HG03342 (cell line): ENCODE results near the gene WDR43.

Experiments
- ATAC-seq: cut with Tn5 transposase; IDR thresholded peaks from one replicate; pipeline ENCODE4 v1.9.1; 2021; ENCODE audit warnings: mild to moderate bottlenecking, moderate library complexity; ENCODE audit not compliant: unreplicated experiment

The WDR43 gene

DNA sequence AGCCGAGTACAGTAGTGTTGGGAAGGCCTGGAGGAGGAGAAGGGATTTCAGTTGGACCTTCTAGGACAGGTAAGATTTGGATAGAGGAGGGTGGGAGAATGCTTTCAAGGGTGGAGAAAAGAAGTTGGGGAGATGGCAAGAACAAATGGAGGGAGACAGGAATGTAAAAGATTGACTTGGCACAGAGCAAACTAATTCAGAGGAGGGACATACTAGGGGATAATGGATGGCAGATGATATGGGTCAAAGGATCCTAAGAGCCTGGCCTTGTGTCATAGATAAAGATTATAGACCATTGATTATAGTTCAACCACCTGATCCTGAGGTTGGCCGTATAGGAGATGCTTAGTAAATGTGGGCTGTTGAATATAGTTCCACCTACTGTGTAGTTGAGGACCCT, 12.4 kb downstream of the WDR43 start:
- no peak for ATAC-seq

DNA sequence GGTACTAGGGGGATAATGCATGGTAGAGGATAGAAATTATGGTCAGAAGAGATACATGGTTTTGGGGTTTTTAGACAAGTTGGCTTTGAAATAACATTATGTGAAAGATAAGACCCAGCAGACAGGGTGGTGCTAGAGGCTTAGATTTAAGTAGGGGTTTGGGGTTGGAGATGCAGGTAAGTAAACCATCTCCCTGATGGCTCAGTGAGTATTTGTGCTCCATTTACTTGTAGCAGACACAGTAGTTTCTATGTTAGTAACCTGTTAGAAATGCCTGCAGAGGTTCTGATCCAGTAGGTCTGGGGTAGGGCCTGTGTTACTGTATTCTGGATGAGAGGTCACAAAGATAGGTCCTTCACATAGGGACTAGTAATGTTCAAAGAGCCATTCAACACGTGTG, 13.7 kb downstream of the WDR43 start:
- no peak for ATAC-seq

DNA sequence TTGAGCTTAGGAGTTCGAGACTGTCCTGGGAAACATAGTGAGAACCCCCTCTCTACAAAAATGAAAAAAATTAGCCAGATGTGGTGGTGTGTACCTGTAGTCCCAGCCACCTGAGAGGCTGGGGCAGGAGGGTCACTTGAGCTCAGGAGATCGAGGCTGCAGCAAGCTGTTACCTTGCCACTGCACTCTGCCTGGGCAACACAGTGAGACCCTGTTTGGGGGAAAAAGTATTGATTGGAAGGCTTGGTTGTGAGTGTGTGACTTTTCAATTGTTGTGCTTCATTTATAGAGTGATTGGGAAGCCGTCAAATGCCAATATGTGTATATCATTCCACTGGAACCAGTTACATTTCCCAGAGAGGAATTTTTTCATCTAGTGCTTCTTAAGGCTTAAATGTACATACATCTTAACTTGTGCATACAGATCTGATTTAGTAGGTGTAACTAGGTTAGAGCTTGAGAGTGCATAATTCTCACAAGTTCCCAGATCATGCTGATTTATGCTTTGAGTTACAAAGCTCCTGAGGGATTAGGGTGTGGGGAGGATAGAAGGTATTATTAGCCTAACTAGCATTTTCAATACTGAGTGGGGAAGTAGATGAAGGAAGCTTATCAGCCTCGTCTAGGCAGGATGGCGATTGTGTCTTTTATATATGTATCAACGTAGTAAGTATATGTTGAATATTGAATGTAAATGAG, 15.3 kb downstream of the WDR43 start:
- ATAC-seq = no peak

DNA sequence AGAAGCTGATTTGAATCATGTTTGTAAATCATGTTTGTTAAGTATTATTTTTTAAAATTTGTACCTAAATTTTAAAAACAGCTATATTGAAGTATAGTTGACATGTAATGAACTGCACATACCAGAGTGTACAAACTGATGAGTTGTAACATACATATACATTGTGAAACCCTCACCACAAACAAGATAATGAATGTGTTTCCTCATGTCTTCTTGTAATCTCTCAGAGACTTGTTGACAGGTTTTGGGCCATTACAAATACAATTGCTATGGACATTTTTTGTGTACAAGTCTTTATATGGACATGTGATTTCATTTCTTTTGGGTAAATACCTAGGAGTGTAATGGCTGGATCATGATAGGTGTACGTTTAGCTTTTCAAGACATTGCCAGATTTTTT, 21.5 kb downstream of the WDR43 start:
- ATAC-seq = no peak

DNA sequence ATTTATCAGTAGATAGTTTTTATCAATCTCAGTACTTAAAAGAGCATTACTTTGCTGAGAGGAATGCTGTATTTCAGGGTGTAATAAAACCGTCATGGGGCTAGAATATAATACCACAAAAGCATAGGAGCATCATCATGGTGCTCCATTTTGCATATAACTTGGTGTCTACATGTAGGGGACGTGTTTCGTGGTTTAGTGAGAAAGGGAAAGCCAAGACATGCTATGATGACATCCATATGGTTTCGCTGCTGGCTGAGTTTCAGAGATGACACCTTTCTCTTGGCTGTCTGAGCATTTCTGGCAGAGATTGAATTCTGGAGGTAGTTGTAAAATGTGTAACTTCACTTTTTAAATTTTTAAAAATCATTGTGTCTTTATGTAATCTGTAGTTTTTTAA, 32.4 kb downstream of the WDR43 start:
- ATAC-seq = no peak

DNA sequence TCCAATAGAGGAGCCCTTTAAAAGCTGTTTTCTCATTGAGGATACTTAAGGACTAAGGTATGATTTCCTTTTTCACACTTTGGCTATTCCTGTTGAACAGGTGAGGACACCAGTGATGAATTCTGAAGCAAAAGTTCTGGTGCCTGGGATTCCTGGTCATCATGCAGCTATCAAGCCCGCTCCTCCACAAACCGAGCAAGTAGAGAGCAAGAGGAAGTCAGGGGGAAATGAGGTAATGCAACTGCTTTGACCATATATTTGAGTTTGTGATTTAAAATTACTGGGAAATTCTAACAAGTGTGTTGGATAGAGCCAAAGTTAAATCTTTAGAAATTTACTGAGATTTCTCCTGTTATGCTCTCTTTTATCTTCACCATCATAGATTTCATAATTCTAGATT, 33.0 kb downstream of the WDR43 start:
- no peak for ATAC-seq

DNA sequence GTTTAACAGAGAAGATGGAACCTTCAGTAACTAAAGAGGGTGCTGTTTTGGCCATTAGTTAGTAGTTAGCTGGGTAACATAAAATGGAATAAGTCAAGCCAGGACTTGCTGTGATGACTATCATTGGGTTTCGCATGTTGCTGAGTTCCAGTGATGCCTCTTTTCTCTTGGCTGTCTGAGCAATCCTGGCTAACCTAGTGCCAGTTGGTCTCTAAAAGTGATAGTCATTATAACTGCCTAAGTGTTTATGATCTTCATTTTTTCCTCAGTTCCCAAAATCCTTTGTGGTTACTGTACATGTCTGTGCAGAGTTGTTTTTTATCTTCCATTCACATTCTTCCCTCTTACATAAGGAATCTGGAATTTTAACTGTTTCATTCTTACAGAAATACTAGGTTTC, 33.4 kb downstream of the WDR43 start:
- ATAC-seq = no peak

DNA sequence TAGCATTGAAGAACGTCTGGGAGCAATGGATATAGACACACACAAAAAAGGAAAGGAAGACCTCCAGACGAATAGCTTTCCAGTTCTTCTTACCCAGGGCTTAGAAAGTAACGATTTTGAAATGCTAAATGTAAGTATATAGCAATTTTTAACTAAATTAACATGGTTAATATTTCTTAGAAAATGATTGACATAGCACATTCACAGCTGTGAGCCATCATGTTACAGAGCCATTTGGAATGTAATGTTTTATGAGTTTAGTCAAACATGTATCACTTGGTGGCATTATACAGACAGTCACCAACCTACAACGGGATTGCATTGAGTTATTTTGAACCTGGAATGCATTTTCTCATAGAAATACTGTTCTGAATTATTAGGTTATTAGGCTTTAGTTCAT, 35.1 kb downstream of the WDR43 start:
- ATAC-seq = no peak

DNA sequence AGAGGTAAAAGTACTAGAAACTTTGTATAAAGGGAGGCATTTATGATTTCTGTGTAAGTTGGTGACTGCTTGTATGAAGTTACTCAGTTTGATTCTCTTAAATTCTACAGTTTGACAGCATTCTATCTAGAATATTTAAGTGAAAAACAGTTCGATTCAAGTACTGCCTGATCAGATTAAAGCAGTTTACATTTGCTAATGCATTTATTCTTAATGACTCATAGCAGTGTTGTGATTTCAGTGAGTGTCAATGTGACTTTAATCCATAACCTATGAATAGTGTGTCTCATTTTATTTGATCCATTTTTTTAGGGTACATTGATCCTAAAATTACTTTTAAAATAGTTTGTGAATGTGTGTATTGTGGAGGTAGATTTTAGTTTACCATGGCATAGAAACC, 35.7 kb downstream of the WDR43 start:
- no peak for ATAC-seq

DNA sequence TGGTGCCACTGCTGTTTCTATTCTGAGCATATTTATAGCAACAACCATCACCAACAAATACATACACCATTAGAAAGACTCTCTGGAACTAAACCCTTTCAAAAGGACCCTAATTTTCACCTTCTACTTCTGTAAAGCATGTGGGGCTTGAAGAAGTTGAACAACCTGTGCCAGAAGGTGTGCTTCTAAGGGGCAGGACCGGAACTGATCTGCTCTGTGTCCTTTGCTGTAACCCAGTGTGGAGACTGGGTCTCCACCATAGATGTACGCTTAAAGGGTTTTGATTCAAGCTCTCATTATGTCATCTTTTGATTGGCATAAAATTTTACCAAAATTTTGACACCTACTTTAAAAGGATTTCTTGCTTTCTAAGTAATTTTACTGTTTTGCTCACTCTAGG, 40.3 kb downstream of the WDR43 start:
- no peak for ATAC-seq

DNA sequence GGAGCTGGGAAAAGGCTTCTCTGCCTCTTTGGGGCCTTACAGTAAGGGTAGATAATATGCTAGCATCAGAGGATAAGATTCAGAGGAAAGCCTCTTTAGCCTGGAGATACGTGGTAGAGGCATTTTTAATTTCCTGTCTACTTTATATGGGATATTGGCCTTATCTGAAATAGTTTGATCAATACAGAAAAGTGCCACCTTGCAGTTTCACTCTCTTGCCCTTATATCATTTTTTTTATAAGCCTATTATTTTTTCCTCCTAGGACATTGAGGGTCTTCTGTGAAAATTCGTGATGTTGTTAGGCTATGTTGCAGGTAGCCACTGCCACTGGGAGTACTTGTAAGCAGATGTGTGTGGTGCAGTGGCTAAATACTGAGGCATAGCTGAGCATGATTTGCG, 46.5 kb downstream of the WDR43 start:
- ATAC-seq = no peak

DNA sequence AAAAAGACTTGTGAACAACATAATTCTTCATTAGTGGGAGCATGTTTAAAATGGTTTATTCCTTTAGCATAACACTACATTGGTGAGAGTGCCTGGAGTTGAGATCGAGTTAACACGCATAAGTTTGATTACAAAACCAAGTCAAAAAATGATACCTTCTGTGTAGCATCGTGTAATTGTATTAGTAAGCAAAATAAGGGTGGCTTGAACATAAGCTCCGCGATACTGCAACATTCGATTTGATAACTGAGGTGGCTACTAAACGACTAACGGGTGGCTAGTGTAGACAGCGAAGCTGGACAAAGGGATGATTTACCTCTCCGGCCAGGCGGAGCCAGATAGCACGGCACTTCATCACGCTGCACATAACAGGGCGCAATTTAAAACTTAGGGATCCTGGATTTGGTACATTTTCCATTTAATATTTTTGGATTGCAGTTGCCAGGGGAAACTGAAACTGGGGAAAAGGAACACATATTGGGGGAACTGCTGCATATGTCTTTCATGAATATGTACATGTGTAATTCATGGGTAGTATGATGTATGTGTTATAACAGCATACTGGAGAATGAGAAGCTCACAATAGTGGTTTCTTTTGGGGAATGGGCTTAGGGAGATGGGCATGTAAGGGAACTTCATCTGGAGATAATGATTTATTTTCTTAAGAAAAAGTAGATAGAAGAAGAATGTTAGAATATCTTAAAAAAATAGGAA, 50.2 kb downstream of the WDR43 start:
- no peak for ATAC-seq

DNA sequence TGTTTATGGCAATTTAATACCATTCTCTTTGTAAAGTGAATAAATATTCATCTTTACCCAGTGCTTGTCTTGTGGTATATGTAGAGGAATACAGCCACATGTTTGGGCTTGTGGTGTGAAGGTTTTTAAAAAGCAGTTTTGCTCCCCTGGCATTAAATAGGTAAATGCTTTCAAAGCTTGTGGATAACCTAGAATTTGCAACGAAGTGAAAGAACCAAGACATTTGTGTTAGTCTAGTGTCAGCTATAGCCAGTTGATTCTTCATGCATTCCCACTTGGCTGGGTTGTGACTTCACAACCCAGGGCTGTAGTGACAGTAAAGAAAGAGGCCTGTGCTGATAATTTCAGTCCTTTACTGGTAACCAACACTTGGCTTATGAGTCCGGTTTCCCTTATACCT, 53.7 kb downstream of the WDR43 start:
- no peak for ATAC-seq

DNA sequence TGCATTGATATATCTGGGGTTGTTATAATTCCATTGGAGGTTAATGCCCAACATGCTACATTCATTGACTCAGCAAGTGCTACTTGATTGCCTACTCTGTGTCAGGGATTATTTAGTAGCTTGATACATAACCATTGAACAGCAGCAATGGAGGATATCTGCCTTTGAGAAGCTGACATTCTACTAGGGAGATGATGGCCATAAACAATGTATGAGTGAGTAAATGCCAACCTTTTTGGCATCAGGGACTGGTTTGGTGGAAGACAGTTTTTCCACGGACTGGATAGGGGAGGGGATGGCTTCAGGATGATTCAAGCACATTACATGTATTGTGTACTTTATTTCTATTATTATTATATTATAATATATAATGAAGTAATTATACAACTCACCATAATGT, 54.7 kb downstream of the WDR43 start:
- no peak for ATAC-seq

DNA sequence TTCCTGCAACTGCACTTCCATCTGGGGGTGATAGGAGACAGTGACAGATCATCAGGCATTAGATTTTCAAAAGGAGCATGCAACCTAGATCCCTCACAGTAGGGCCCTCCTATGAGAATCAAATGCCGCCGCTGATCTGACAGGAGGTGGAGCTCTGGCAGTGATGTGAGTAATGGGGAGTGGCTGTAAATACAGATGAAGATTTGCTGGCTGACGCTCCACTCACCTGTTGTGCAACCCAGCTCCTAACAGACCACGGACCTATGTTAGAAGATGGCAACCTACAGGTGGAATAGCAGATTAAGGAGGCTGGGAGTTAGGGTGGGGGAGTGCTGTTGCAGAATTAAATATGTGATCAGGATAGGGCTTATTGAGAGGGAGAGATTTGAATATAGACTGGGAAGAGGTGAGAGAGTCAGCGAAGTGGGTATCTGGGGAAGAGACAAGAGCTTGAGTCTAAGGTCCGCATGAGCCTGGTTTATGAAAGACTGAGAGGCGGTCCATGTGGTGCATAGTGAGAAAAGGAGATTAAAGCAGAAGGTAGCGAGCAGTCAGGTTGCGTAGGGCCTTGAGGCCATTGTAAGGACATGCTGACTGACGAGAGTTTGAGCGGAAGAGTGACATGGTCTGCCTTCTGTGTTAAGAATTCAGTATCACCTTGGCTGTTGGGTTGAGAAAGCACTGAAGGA, 55.3 kb downstream of the WDR43 start:
- ATAC-seq = no peak

DNA sequence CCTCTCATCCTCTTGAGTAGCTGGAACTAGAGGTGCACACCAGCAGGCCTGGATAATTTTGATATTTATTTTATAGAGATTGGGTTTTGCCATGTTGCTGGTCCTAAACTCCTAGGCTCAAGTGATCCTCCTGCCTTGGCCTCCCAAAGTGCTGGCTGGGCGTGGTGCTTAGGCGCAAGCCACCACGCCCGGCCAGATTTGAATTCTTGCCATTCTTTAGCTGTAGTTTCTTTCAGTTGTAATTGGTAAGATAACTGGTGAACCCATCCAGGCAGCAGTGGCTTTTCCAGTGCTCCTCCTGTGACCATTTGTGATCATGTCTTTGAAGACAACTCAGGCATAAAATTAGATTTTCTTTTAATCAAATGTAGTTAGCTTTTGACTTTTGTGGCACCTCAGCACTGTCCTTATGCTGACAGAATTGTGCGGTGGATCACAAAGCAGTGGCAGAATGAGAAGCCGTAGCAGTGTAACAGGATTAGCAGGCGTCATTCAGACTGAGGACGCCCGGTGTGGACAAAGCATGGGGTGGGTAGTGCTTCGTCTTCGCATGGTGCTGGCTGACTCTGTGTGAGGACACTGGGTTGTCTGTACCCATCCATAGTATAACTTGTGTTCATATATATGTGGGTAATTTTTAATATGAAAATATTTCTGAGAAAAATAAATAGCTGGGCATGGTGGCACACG, 56.6 kb downstream of the WDR43 start:
- ATAC-seq = no peak

DNA sequence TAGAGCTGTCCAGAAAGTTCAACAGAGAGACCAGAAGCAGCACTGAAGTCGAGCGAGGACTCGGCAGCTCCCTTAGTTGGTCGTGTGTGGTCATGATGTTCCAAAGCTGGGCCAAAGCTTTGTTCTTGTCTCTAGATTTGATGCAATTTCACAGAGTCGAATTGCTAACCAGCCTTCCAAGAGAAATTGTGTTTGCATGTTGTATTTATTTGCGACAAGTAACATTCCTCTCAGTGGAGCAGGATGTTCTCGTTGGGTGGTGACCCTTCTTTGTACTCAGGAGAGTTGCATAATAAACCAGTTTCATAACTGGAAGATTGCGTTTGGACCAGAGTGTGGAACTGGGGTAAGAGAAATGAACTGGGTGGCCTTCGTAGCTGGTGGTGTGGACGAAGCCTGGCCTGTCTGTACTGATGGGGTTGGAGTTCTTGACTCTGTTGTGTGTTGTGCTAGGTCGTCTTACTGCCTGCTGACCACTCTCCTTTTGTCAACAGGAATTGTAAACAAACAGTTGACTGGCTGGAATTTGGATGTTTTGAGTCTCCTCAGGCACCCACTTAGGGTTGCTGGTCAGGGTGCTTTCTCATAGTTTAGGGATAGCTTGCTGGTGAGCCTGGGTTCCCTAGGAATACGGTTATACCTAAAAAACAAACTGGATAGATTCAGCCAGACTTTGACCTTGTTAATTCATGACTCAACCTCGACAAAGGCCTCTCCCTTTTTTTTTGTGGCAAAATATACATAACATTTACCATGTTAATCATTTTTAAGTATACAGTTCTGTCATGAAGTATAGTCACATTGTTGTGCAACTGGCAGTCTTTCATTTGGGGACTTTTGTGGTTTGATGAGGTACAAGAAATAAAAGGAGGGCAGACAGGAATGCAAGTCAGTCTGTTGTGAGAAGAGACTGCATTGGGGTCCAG, 57.7 kb downstream of the WDR43 start:
- no peak for ATAC-seq

DNA sequence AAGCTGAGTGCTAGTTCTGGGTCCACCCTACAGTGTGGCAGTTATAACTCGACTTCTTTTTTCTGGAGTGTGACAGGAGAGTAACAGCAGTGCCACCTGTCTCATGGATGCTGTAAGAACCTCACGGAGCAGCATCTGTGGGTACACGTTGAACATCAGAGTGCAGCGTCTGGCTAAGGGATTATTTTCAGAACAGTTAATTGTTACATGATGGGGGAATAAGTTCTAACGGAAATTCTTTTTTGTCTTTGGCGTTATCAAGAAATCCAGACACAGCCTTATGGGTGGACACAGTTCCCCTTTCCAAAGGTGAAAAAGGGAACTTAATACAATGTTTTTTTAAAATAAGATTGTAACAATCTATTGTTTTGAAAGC, 58.4 kb downstream of the WDR43 start:
- no peak for ATAC-seq

DNA sequence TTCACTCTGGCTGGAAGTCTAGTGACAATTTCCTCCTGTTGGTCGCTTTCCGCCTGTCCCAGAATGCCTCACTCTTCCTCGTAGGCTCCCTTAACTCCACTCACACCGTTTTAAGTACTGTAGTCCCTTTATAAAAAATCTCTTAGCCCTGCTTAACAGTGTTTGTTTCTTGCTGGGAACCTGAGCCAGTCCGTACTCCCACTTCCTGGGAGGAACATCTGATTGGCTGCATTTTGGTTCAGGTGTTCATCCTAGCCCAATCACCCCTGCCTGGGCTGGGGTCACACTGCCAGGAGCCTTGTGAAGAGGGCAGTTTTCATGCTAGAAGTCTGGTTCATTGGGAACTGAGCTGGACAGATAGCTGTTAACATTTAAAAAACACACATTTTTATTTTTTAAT, 61.0 kb downstream of the WDR43 start:
- no peak for ATAC-seq

DNA sequence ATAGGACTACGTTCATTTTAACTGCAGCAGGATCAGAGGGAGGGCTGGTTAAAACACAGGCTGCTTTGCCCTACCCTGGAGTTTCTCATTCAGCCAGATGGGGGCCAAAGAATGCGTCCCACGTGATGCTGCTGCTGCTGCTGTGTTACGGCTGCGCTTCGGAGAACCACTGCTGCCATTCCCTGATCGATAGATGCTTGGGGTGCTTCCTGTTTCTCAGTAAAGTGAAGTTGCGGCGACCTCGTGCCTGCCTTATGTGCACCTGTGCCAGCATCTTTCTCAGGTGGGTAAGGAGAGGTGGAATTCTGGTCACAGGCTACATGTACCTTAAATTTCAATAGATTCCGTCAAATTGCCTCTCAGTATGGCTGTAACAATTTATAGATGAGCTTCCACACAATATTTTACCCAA, 62.0 kb downstream of the WDR43 start:
- peak; percentile 59 for ATAC-seq

DNA sequence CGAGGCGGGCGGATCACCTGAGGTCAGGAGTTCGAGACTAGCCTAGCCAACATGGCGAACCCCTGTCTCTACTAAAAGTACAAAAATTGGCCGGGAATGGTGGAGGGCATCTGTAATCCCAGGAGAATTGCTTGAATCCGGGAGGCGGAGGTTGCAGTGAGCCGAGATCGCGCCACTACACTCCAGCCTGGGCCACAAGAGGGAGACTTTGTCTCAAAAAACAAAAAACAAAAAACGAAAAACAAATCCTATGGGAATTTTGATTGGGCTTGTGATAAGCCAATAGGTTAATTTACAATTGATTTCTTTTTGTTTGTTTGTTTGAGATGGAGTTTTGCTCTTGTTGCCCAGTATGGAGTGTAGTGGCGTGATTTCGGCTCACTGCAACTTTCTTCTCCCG, 62.4 kb downstream of the WDR43 start:
- no peak for ATAC-seq
